ENCODE results near the gene FRMD4A.

DNA sequence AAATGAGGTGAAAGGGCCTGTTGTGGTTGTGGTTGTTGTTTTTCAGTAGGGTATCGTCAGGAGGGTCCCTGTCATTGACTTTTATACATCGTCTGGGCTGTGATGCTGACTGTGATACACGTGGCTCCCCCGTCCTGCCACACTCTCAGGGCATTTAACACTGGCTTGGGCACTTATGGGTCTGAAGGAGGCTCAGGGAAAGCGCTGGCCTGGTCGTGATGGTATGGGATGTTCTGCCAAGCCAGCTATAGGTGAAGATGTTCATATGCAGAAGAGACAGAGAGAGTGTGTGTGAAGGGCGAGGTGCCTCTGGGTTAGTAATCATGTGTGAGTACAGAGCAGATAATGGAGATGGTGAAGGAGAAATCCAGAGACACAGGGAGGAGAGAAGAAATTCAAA lies 585.5 kb downstream of the FRMD4A start:
- no peak for TF ChIP-seq POLR2A (IDR thresholded peaks at IDR 0.05)
- TF ChIP-seq, protein P1, sequence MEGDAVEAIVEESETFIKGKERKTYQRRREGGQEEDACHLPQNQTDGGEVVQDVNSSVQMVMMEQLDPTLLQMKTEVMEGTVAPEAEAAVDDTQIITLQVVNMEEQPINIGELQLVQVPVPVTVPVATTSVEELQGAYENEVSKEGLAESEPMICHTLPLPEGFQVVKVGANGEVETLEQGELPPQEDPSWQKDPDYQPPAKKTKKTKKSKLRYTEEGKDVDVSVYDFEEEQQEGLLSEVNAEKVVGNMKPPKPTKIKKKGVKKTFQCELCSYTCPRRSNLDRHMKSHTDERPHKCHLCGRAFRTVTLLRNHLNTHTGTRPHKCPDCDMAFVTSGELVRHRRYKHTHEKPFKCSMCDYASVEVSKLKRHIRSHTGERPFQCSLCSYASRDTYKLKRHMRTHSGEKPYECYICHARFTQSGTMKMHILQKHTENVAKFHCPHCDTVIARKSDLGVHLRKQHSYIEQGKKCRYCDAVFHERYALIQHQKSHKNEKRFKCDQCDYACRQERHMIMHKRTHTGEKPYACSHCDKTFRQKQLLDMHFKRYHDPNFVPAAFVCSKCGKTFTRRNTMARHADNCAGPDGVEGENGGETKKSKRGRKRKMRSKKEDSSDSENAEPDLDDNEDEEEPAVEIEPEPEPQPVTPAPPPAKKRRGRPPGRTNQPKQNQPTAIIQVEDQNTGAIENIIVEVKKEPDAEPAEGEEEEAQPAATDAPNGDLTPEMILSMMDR (IDR thresholded peaks at IDR 0.05): no peak
